ENCODE measurements around the gene FLG.

- TF ChIP-seq CTCF (conservative IDR thresholded peaks at IDR 0.05) (no peak), ZFX (IDR thresholded peaks at IDR 0.05) (no peak)
Observed at GRCh38 chr1:152309955-152310354, 15.1 kb downstream of the FLG start.
